Stimulated activated CD4-positive, alpha-beta T cell treated with anti-CD3 and anti-CD28 coated beads, TNF-alpha, amount 100 ng/mL, for 24 hours (primary cell): Measurements from ENCODE around the gene MAP3K6.
"Not testable (repeated sequence)": the region's sequence is repeated elsewhere in the genome, so short reads cannot be mapped to it uniquely, and the experiment has no call there.

Experiments used
- DNase-seq, 3 experiments: peaks; one replicate each; pipeline ENCODE4 v3.0.0-alpha.2; 2020; ENCODE audit warnings: low read depth in 3 of 3

The MAP3K6 gene

GRCh38 chr1:27397749-27398148 lies 31.0 kb upstream of the MAP3K6 start:
- DNase-seq, result no peak

GRCh38 chr1:27397110-27397509 lies 30.3 kb upstream of the MAP3K6 start:
- DNase-seq, result no peak

- peak; percentile 52 to 76 (median 68) for DNase-seq
Observed at GRCh38 chr1:27395441-27396195, 28.9 kb upstream of the MAP3K6 start.

GRCh38 chr1:27394925-27395324 lies 28.2 kb upstream of the MAP3K6 start:
- no peak for DNase-seq

GRCh38 chr1:27394282-27394658 lies 27.5 kb upstream of the MAP3K6 start:
- no peak for DNase-seq

- no peak for DNase-seq
Observed at GRCh38 chr1:27393641-27394281, 27.0 kb upstream of the MAP3K6 start.

GRCh38 chr1:27392778-27393635 lies 26.2 kb upstream of the MAP3K6 start:
- DNase-seq, result no peak

GRCh38 chr1:27392096-27392777 lies 25.5 kb upstream of the MAP3K6 start, which contains the start of gene GPR3:
Gene GPR3 (plus strand): TSS chr1:27392622. CDS start chr1:27393799, 1,177 bp downstream.
- DNase-seq, result peak; percentile 85 to 96 (median 88)

- DNase-seq, result peak in 1 of 3 experiments; percentile 24
Observed at GRCh38 chr1:27391511-27392095, 24.8 kb upstream of the MAP3K6 start.

- peak; percentile 47 to 76 (median 57) for DNase-seq
Observed at GRCh38 chr1:27388337-27389005, 21.7 kb upstream of the MAP3K6 start.

- DNase-seq, result not testable (repeated sequence)
Observed at GRCh38 chr1:27384797-27385196, 18.0 kb upstream of the MAP3K6 start.

GRCh38 chr1:27383661-27384060 lies 16.9 kb upstream of the MAP3K6 start:
- no peak for DNase-seq

- DNase-seq, result peak in 1 of 3 experiments; percentile 30
Observed at GRCh38 chr1:27383039-27383605, 16.4 kb upstream of the MAP3K6 start, which contains the start of gene CD164L2. Gene CD164L2 (minus strand): TSS chr1:27383333. CDS start chr1:27383239, 94 bp downstream.

GRCh38 chr1:27381969-27382762 lies 15.4 kb upstream of the MAP3K6 start:
- no peak for DNase-seq

- DNase-seq, result no peak
Observed at GRCh38 chr1:27380766-27381733, 14.3 kb upstream of the MAP3K6 start.

GRCh38 chr1:27380224-27380623 lies 13.5 kb upstream of the MAP3K6 start:
- DNase-seq, result no peak

- DNase-seq, result no peak
Observed at GRCh38 chr1:27379564-27380122, 12.9 kb upstream of the MAP3K6 start.
